Common myeloid progenitor, CD34-positive (primary cell): ENCODE measurements around the gene RAB37.

Experiments
- CTCF ChIA-PET: fragments of 350-600 bp; sonication (Branson Sonifier 250); formaldehyde crosslinking; loops from one replicate; lab custom pipeline; 2021; ENCODE audit warnings: antibody characterized with exemption; lab: Charles Lee
- POLR2A ChIA-PET: fragments of 350-600 bp; sonication (Branson Sonifier 250); formaldehyde crosslinking; loops from one replicate; lab custom pipeline; 2021; ENCODE audit warnings: antibody characterized with exemption; lab: Charles Lee
- DNase-seq, 3 donors: peaks; one replicate each; pipeline versions ENCODE4 v3.0.0 to v3.0.0-alpha.2; 2013
- H3K27ac ChIP-seq, 2 experiments: 1 replicate in 1 of 2; 2 replicates in 1 of 2; pipeline ENCODE4 v1.7.0; 2013; ENCODE audit warnings: inconsistent platforms in 2 of 2, low read length in 2 of 2, mild to moderate bottlenecking in 2 of 2, low read depth in 1 of 2, moderate library complexity in 1 of 2; ENCODE audit not compliant: severe bottlenecking in 2 of 2, insufficient read depth in 1 of 2, poor library complexity in 1 of 2
- H3K27me3 ChIP-seq, 5 experiments: replicated peaks in 2 of 5; 1 replicate in 3 of 5; 2 replicates in 2 of 5; pipeline versions ENCODE4 v1.6.1 to v1.7.0; 2013; ENCODE audit warnings: low read length in 4 of 5, mild to moderate bottlenecking in 2 of 5, moderate library complexity in 2 of 5, inconsistent platforms in 1 of 5; ENCODE audit not compliant: insufficient read depth in 5 of 5, control insufficient read depth in 4 of 5
- H3K36me3 ChIP-seq, 4 experiments: 1 replicate in 2 of 4; 2 replicates in 2 of 4; pipeline versions ENCODE4 v1.6.1 to v1.7.0; 2013; ENCODE audit warnings: low read length in 3 of 4, control low read depth in 1 of 4, mild to moderate bottlenecking in 1 of 4; ENCODE audit not compliant: control insufficient read depth in 4 of 4, insufficient read depth in 4 of 4
- H3K4me1 ChIP-seq, 4 experiments: 1 replicate in 3 of 4; 2 replicates in 1 of 4; pipeline versions ENCODE4 v1.6.1 to v1.7.1; 2013; ENCODE audit warnings: low read length in 3 of 4, mild to moderate bottlenecking in 3 of 4, control low read depth in 1 of 4, inconsistent platforms in 1 of 4, moderate library complexity in 1 of 4; ENCODE audit not compliant: control insufficient read depth in 4 of 4, insufficient read depth in 4 of 4; ENCODE audit errors: control extremely low read depth in 1 of 4
- H3K4me3 ChIP-seq, 7 experiments: 1 replicate in 4 of 7; 2 replicates in 3 of 7; pipeline versions ENCODE4 v1.5.1 to v1.7.0; 2013; ENCODE audit warnings: mild to moderate bottlenecking in 7 of 7, low read length in 6 of 7, moderate library complexity in 6 of 7, inconsistent platforms in 2 of 7, low read depth in 2 of 7, control low read depth in 1 of 7; ENCODE audit not compliant: insufficient read depth in 4 of 7, control insufficient read depth in 1 of 7; ENCODE audit errors: extremely low read depth in 1 of 7
- H3K9me3 ChIP-seq, 5 experiments: 1 replicate in 4 of 5; 2 replicates in 1 of 5; pipeline versions ENCODE4 v1.6.1 to v1.7.1; 2013; ENCODE audit warnings: low read length in 4 of 5, mild to moderate bottlenecking in 2 of 5, inconsistent platforms in 1 of 5, low read depth in 1 of 5, moderate library complexity in 1 of 5; ENCODE audit not compliant: control insufficient read depth in 4 of 5, insufficient read depth in 2 of 5; ENCODE audit errors: control extremely low read depth in 1 of 5
- WGBS: methylation state at CpG from one replicate; pipeline ENCODE4 v1.1.5; 2013; ENCODE audit not compliant: insufficient coverage; 5-methylcytosine and 5-hydroxymethylcytosine counted together

Gene RAB37

DNA sequence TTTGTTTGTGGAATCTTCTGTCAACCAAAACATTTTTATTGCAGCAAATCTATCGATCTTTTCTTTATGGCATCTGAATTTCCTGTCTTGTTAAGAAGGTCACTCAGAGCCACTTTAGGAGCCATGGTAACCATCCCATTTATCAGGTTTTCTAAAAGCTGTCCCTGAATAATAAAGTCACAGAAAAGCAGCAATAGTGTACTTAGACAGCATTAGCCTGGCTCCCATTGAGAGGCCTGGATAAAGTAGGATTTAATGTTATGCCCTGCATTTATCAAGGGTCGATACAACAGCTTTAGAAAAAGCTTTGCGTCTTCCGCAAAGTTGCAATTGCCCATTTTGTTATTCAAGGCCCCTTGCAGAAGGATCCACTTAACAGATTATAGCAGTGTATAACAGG, 14.3 kb upstream of the RAB37 start:
- no peaks in the 10 kb centered on the region for H3K9me3 ChIP-seq
- H3K4me3 ChIP-seq, result no peak overlapping the region
- WGBS, result 94% methylated on average over 4 of the region's 4 CpGs
- no peaks in the 10 kb centered on the region for H3K27me3 ChIP-seq
- no peaks in the 10 kb centered on the region for H3K36me3 ChIP-seq
- H3K4me1 ChIP-seq, result peaks cover 0 to 5% (median 0%) of the 10 kb centered on the region in 4 experiments
- POLR2A ChIA-PET, result no interaction called here
- CTCF ChIA-PET, result interaction anchor here (0.9 to 5.8 kb wide), 2 partner anchors 14 to 65 kb away, joined by 3 to 33 read pairs; partner anchors contain the start of gene RAB37
- no peak for DNase-seq
- no peak overlapping the region for H3K27ac ChIP-seq

- Histone ChIP-seq H3K4me3 (no peak overlapping the region), H3K36me3 (no peaks in the 10 kb centered on the region), H3K4me1 (peaks cover 0 to 5% (median 0%) of the 10 kb centered on the region in 4 experiments), H3K27me3 (no peaks in the 10 kb centered on the region), H3K9me3 (no peaks in the 10 kb centered on the region), H3K27ac (no peak overlapping the region)
- CTCF ChIA-PET, result interaction anchor here (1.5 to 5.8 kb wide), 3 partner anchors 9 to 66 kb away, joined by 3 to 33 read pairs (median 5); partner anchors contain the start of gene RAB37
- DNase-seq, result peak in 1 of 3 donors; percentile 34
- POLR2A ChIA-PET, result interaction anchor here (1.4 kb wide), 1 partner anchor 13 kb away, joined by 4 read pairs; the partner anchor contains the start of gene RAB37
- 58% methylated on average over 5 of the region's 5 CpGs for WGBS
Observed at GRCh38 chr17:74723891-74724290, 13.2 kb upstream of the RAB37 start.

DNA sequence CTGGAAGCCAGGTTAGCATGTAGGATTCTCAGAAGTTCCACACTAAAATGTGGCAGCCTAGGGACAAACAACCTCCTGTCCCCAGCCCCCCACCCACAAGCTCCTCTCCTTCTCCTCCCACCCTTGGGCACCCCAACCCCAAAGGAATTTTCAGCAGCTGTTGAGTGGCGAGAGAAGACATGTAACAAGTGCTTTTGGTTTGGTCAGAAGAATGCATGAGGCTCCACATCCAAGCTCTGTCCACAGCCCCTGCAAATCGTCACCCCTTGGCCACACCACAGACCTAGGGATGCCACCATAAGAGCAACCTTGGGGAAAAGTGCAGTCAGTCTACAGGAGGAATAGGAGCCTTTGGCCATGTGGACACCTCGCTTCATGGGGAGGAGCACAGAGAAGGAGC, 11.9 kb upstream of the RAB37 start:
- H3K4me3 ChIP-seq, result no peak overlapping the region
- no peak for DNase-seq
- 100% methylated on average over 3 of the region's 3 CpGs for WGBS
- H3K4me1 ChIP-seq, result peaks cover 0 to 13% (median 6%) of the 10 kb centered on the region in 4 experiments
- H3K27ac ChIP-seq, result no peak overlapping the region
- H3K36me3 ChIP-seq, result no peaks in the 10 kb centered on the region
- H3K9me3 ChIP-seq, result no peaks in the 10 kb centered on the region
- POLR2A ChIA-PET, result interaction anchor here (1.4 kb wide), 1 partner anchor 12 kb away, joined by 4 read pairs; the partner anchor contains the start of gene RAB37
- CTCF ChIA-PET, result interaction anchor here (0.9 to 5.8 kb wide), 4 partner anchors 10 to 68 kb away, joined by 3 to 33 read pairs (median 4); partner anchors contain the start of gene RAB37
- H3K27me3 ChIP-seq, result no peaks in the 10 kb centered on the region

DNA sequence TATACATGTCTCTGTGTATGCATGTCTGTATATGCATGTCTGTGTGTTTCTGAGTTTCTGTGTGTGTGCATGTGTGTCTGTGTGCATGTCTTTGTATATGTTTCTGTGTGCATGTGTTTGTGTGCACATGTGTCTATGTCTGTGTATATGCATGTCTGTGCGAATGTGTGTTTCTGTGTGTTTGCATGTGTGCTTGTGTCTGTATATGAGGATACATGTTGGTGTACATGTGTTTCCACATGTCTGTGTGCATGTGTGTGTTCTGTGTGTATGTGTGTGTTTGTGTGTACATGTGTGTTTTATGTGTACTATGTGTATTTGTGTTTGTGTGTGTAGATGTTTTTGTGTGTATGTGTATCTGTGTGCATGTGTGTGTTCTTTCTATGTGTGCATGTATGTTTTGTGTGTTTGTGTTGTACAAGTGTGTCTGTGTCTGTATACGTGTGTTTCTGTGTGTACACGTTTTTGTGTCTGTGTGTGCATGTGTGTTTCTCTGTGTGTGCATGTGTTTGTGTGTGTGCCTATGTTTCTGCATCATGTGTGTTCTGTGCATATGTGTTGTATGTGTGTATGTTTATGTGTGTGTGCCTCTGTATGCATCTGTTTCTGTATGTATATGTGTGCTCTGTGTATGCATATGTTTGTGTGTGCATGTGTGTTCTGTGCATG, 8.9 kb upstream of the RAB37 start:
- Histone ChIP-seq H3K36me3 (no peaks in the 10 kb centered on the region), H3K4me3 (no peak overlapping the region), H3K27ac (no peak overlapping the region), H3K4me1 (peaks cover 0 to 26% (median 19%) of the 10 kb centered on the region in 4 experiments), H3K9me3 (no peaks in the 10 kb centered on the region), H3K27me3 (no peaks in the 10 kb centered on the region)
- WGBS, result 100% methylated on average over 3 of the region's 3 CpGs
- CTCF ChIA-PET, result no interaction called here
- DNase-seq, result no peak
- POLR2A ChIA-PET, result no interaction called here

DNA sequence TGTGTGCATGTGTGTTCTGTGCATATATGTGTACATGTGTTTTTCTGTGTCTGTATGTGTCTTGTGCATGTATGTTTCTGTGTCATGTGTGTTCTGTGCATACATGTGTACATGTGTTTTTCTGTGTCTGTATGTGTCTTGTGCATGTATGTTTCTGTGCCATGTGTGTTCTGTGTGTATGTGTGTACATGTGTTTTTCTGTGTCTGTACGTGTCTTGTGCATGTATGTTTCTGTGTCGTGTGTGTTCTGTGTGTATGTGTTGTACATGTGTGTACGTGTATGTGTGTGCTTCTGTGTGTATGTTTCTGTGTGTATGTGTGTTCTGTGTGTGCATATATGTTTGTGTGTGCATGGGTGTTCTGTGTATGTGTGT, 8.4 kb upstream of the RAB37 start:
- Histone ChIP-seq H3K4me1 (peaks cover 0 to 26% (median 20%) of the 10 kb centered on the region in 4 experiments), H3K36me3 (no peaks in the 10 kb centered on the region), H3K4me3 (no peak overlapping the region), H3K9me3 (no peaks in the 10 kb centered on the region), H3K27ac (no peak overlapping the region), H3K27me3 (no peaks in the 10 kb centered on the region)
- DNase-seq, result no peak
- ChIA-PET POLR2A (no interaction called here), CTCF (no interaction called here)
- 100% methylated on average over 2 of the region's 3 CpGs for WGBS

GRCh38 chr17:74729368-74729767, 7.7 kb upstream of the RAB37 start:
- WGBS, result 95% methylated on average over 4 of the region's 5 CpGs
- CTCF ChIA-PET, result interaction anchor here (0.8 to 1.1 kb wide), 3 partner anchors 16 to 350 kb away, joined by 3 to 4 read pairs (median 3); partner anchors contain the start of gene CD300LF
- DNase-seq, result no peak
- Histone ChIP-seq H3K4me3 (no peak overlapping the region), H3K27me3 (no peaks in the 10 kb centered on the region), H3K36me3 (no peaks in the 10 kb centered on the region), H3K27ac (no peak overlapping the region), H3K4me1 (peaks cover 0 to 24% (median 20%) of the 10 kb centered on the region in 4 experiments), H3K9me3 (no peaks in the 10 kb centered on the region)
- POLR2A ChIA-PET, result interaction anchor here (0.6 to 0.9 kb wide), 3 partner anchors 9 to 176 kb away, joined by 3 read pairs; no protein-coding TSS in a partner anchor

DNA sequence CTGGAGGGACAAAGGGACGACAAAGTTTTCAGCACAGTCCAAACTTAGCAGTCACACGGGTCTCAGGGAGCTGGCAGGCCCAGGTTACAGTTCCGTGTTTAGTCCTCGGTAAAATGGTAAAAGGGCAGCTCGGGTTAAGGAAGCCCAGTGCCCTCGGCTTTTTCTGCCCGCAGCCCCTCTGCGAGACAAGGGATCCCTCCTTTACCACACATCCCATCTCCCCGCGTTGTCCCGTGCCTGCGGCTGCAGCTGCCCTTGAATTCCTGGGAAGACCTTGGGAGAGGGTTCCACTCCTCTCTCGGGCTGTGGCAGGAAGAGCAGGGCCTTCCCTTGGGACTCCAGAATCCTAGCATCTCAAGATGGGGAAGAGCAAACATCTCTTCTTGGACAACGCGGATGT, 7.2 kb upstream of the RAB37 start:
- 98% methylated on average over 15 of the region's 15 CpGs for WGBS
- no peaks in the 10 kb centered on the region for H3K36me3 ChIP-seq
- POLR2A ChIA-PET, result interaction anchor here (0.6 to 0.9 kb wide), 3 partner anchors 8 to 177 kb away, joined by 3 read pairs; no protein-coding TSS in a partner anchor

More for the DNA sequence above, 7.2 kb upstream of the RAB37 start:
- DNase-seq, result no peak
- Histone ChIP-seq H3K4me3 (no peak overlapping the region), H3K9me3 (no peaks in the 10 kb centered on the region), H3K4me1 (peaks cover 0 to 24% (median 20%) of the 10 kb centered on the region in 4 experiments), H3K27me3 (no peaks in the 10 kb centered on the region), H3K27ac (no peak overlapping the region)
- CTCF ChIA-PET, result interaction anchor here (0.8 to 1.5 kb wide), 4 partner anchors 17 to 351 kb away, joined by 3 to 4 read pairs (median 4); partner anchors contain the start of gene CD300LF
